ENCODE measurements around the gene RNF4. TPM values are rescaled to one million over a fixed set of nuclear protein-coding genes. Genes with fewer than 3 reads are reported as not detected.

RNF4 gene
- total RNA-seq, 4 donors from 2014 or later = 29.6 to 38.1 (median 32.6) TPM

- Histone ChIP-seq H3K27ac (no peak overlapping the region), H3K9me3 (no peaks in the 10 kb centered on the region), H3K36me3 (no peaks in the 10 kb centered on the region), H3K27me3 (no peaks in the 10 kb centered on the region), H3K4me1 (no peaks in the 10 kb centered on the region), H3K4me3 (no peak overlapping the region)
- DNase-seq = no peak
- intact Hi-C loops (cut with DNase I) = loop anchor here (10.0 kb wide), 1 partner anchor 219 kb away; no protein-coding TSS in a partner anchor
- WGBS, 2 donors = 60% methylated on average over 1 of the region's 7 CpGs; no CpG with 5 or more reads in 1 of the 2 donors
- TF ChIP-seq POLR2A (IDR thresholded peaks at IDR 0.05) (no peak), CTCF (IDR thresholded peaks at IDR 0.05) (no peak)
Observed at GRCh38 chr4:2443956-2444740, 24.8 kb upstream of the RNF4 start.

- H3K27ac ChIP-seq = no peak overlapping the region
- H3K9me3 ChIP-seq = no peaks in the 10 kb centered on the region
- no peak for DNase-seq
- 95% methylated on average over 3 of the region's 9 CpGs; no CpG with 5 or more reads in 1 of the 2 donors for WGBS, 2 donors
- no peaks in the 10 kb centered on the region for H3K27me3 ChIP-seq
- no peak overlapping the region for H3K4me3 ChIP-seq
- TF ChIP-seq CTCF (IDR thresholded peaks at IDR 0.05) = no peak
- no peak for TF ChIP-seq POLR2A (IDR thresholded peaks at IDR 0.05)
- H3K36me3 ChIP-seq = no peaks in the 10 kb centered on the region
- H3K4me1 ChIP-seq = no peaks in the 10 kb centered on the region
- intact Hi-C loops (cut with DNase I) = loop anchor here (10.0 kb wide), 1 partner anchor 220 kb away; no protein-coding TSS in a partner anchor
Observed at GRCh38 chr4:2445130-2445529, 23.8 kb upstream of the RNF4 start.

- H3K4me3 ChIP-seq = no peak overlapping the region
- WGBS, 2 donors = 87 to 88% methylated on average over 3 to 6 of the region's 6 CpGs
- no peaks in the 10 kb centered on the region for H3K9me3 ChIP-seq
- no peaks in the 10 kb centered on the region for H3K27me3 ChIP-seq
- TF ChIP-seq CTCF (IDR thresholded peaks at IDR 0.05) = no peak
- TF ChIP-seq POLR2A (IDR thresholded peaks at IDR 0.05) = no peak
- H3K36me3 ChIP-seq = no peaks in the 10 kb centered on the region
- intact Hi-C loops (cut with DNase I) = loop anchor here (10.0 kb wide), 1 partner anchor 221 kb away; no protein-coding TSS in a partner anchor
- no peak for DNase-seq
- H3K27ac ChIP-seq = no peak overlapping the region
- H3K4me1 ChIP-seq = no peaks in the 10 kb centered on the region
Observed at GRCh38 chr4:2445571-2445970, 23.3 kb upstream of the RNF4 start.

GRCh38 chr4:2446656-2447564 is 22.0 kb upstream of the RNF4 start:
- no peak overlapping the region for H3K4me3 ChIP-seq
- TF ChIP-seq POLR2A (IDR thresholded peaks at IDR 0.05) (no peak), CTCF (IDR thresholded peaks at IDR 0.05) (no peak)
- DNase-seq = no peak
- H3K4me1 ChIP-seq = no peaks in the 10 kb centered on the region
- no peaks in the 10 kb centered on the region for H3K36me3 ChIP-seq
- intact Hi-C loops (cut with DNase I) = loop anchor here (10.0 kb wide), 1 partner anchor 222 kb away; no protein-coding TSS in a partner anchor
- no peaks in the 10 kb centered on the region for H3K9me3 ChIP-seq
- no peaks in the 10 kb centered on the region for H3K27me3 ChIP-seq
- WGBS, 2 donors = 79 to 89% methylated on average over 2 to 3 of the region's 3 CpGs
- no peak overlapping the region for H3K27ac ChIP-seq

Data from esophagus squamous epithelium (tissue), 5 donors.